HL-60 (cell line): Measurements from ENCODE around the gene SLC5A1.
"Not testable (repeated sequence)": the region's sequence is repeated elsewhere in the genome, so short reads cannot be mapped to it uniquely, and the experiment has no call there.

Experiments used
- GABPA ChIP-seq: IDR thresholded peaks from 2 replicates; pipeline ENCODE4 v1.6.1; 2012; ENCODE audit warnings: low read depth
- POLR2AphosphoS5 ChIP-seq: IDR thresholded peaks from 2 replicates; pipeline ENCODE4 v1.6.1; 2012; ENCODE audit warnings: low read depth
- SPI1 ChIP-seq: IDR thresholded peaks from 2 replicates; pipeline ENCODE4 v1.6.1; 2012; ENCODE audit warnings: low read depth, mild to moderate bottlenecking, borderline replicate concordance
- TF ChIP-seq, protein P1 (sequence below): IDR thresholded peaks from one replicate; pipeline ENCODE4 v1.5.1; 2011; ENCODE audit warnings: low read length, control low read depth, inconsistent platforms; ENCODE audit not compliant: insufficient read depth
- TF ChIP-seq, protein P2 (sequence below): IDR thresholded peaks from 2 replicates; pipeline ENCODE4 v1.6.1; 2012; ENCODE audit warnings: low read depth; ENCODE audit not compliant: insufficient replicate concordance

DNA sequence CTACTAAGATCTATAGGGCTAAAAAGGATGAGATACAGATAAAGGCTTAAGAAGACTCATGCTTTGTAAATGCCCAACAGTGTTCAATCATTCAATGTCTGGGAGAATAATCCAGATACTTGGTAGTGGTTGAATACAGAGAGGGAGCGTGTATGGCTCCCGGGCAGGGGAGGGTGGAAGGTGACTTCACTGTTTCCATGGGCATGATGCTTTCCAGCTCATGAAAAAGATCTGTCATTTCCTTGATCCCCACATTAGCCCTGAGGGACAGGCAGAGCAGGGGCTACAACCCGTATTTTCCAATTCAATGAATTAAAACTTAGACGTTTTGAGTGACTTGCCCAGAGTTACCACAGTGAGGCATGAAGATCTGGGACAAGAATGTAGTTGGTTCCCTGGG is 111.7 kb downstream of the SLC5A1 start:
- TF ChIP-seq POLR2AphosphoS5, SPI1, GABPA: not testable (repeated sequence)
- TF ChIP-seq, protein P1, sequence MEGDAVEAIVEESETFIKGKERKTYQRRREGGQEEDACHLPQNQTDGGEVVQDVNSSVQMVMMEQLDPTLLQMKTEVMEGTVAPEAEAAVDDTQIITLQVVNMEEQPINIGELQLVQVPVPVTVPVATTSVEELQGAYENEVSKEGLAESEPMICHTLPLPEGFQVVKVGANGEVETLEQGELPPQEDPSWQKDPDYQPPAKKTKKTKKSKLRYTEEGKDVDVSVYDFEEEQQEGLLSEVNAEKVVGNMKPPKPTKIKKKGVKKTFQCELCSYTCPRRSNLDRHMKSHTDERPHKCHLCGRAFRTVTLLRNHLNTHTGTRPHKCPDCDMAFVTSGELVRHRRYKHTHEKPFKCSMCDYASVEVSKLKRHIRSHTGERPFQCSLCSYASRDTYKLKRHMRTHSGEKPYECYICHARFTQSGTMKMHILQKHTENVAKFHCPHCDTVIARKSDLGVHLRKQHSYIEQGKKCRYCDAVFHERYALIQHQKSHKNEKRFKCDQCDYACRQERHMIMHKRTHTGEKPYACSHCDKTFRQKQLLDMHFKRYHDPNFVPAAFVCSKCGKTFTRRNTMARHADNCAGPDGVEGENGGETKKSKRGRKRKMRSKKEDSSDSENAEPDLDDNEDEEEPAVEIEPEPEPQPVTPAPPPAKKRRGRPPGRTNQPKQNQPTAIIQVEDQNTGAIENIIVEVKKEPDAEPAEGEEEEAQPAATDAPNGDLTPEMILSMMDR: not testable (repeated sequence)
- TF ChIP-seq, protein P2, sequence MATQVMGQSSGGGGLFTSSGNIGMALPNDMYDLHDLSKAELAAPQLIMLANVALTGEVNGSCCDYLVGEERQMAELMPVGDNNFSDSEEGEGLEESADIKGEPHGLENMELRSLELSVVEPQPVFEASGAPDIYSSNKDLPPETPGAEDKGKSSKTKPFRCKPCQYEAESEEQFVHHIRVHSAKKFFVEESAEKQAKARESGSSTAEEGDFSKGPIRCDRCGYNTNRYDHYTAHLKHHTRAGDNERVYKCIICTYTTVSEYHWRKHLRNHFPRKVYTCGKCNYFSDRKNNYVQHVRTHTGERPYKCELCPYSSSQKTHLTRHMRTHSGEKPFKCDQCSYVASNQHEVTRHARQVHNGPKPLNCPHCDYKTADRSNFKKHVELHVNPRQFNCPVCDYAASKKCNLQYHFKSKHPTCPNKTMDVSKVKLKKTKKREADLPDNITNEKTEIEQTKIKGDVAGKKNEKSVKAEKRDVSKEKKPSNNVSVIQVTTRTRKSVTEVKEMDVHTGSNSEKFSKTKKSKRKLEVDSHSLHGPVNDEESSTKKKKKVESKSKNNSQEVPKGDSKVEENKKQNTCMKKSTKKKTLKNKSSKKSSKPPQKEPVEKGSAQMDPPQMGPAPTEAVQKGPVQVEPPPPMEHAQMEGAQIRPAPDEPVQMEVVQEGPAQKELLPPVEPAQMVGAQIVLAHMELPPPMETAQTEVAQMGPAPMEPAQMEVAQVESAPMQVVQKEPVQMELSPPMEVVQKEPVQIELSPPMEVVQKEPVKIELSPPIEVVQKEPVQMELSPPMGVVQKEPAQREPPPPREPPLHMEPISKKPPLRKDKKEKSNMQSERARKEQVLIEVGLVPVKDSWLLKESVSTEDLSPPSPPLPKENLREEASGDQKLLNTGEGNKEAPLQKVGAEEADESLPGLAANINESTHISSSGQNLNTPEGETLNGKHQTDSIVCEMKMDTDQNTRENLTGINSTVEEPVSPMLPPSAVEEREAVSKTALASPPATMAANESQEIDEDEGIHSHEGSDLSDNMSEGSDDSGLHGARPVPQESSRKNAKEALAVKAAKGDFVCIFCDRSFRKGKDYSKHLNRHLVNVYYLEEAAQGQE: not testable (repeated sequence)
